Neural progenitor cell (in vitro differentiated cells): ENCODE measurements around the gene UBE2V1.

Source experiments
- EZH2 ChIP-seq: fragments of 200-600 bp; sonication (generic); IDR thresholded peaks from 2 replicates; pipeline ENCODE4 v1.6.1; 2017; ENCODE audit warnings: antibody characterized with exemption, mild to moderate bottlenecking, moderate library complexity
- TF ChIP-seq, protein P1 (sequence below): fragments of 200-600 bp; sonication (generic); IDR thresholded peaks from 2 replicates; pipeline ENCODE4 v1.5.1; 2017; ENCODE audit warnings: antibody characterized with exemption, mild to moderate bottlenecking

DNA sequence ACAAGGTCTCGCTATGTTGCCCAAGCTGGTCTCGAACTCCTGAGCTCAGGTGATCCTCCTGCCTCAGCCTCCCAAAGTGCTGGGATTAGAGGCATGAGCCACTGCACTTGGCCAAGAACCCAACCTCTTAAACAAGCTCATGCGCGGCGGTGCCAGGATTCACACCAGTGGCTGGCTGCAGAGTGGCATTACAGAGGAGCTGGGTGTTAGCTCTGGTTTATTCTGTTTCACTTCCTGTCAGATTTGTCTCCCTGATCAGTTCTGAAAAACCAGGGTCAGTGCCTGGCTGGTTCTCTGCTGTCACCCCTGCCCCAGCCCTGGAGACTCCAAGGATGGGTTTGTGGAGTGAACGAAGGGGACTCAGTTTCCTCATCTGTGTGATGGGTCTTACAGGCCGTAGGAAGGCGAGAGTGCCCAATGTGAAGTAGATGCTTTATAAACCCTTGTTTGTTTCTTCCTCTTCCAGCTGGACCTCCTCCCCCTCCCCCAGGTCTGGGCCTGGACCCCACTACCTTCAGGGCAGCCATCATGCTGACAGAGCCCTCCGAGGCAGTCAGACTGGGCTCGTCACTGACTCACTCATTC is 63.4 kb downstream of the UBE2V1 start:
- TF ChIP-seq, protein P1, sequence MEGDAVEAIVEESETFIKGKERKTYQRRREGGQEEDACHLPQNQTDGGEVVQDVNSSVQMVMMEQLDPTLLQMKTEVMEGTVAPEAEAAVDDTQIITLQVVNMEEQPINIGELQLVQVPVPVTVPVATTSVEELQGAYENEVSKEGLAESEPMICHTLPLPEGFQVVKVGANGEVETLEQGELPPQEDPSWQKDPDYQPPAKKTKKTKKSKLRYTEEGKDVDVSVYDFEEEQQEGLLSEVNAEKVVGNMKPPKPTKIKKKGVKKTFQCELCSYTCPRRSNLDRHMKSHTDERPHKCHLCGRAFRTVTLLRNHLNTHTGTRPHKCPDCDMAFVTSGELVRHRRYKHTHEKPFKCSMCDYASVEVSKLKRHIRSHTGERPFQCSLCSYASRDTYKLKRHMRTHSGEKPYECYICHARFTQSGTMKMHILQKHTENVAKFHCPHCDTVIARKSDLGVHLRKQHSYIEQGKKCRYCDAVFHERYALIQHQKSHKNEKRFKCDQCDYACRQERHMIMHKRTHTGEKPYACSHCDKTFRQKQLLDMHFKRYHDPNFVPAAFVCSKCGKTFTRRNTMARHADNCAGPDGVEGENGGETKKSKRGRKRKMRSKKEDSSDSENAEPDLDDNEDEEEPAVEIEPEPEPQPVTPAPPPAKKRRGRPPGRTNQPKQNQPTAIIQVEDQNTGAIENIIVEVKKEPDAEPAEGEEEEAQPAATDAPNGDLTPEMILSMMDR: no peak
- no peak for TF ChIP-seq EZH2
